ENCODE results near the gene GCSAM. TPM values are rescaled to one million over a fixed set of nuclear protein-coding genes. Genes with fewer than 3 reads are reported as not detected.

The GCSAM gene, protein sequence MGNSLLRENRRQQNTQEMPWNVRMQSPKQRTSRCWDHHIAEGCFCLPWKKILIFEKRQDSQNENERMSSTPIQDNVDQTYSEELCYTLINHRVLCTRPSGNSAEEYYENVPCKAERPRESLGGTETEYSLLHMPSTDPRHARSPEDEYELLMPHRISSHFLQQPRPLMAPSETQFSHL
- total RNA-seq (ENCODE audit: low replicate concordance): not detected in 2 replicates

DNA sequence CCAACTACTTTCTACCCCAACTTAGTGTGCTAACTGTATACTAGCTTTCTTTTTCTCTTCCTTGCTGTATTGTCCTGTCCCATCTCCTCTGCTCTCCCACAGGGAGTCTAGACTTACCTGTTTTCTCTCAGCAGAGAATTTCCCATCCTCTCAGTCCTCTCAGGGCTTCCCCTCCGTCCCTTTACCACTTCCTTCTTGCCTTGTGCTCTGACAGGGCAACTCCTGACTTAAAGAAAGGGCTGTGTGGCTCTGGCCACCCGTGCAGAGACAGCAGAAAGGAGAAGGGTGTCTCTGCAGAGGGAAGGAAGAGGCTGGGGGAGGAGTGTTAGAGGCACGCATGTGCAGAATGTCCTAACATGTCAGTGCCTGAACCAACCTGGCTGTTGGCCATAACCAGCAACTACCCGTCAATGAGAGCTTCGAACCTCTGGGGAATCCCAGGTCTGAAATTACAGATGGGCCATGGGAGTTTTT, at the start of gene GCSAM:
Gene GCSAM, minus strand, starts transcription at position 274 of the 474 bp plus-strand sequence. Its CDS starts 128 bp downstream, at position 146.
- H3K4me3 ChIP-seq (ENCODE audit: low read depth, low read length): no peak within 1 kb of the TSS
- no peak for DNase-seq (ENCODE audit: low read depth)
- TF ChIP-seq CTCF (IDR thresholded peaks at IDR 0.05; ENCODE audit: insufficient read depth, low read length): no peak

DNA sequence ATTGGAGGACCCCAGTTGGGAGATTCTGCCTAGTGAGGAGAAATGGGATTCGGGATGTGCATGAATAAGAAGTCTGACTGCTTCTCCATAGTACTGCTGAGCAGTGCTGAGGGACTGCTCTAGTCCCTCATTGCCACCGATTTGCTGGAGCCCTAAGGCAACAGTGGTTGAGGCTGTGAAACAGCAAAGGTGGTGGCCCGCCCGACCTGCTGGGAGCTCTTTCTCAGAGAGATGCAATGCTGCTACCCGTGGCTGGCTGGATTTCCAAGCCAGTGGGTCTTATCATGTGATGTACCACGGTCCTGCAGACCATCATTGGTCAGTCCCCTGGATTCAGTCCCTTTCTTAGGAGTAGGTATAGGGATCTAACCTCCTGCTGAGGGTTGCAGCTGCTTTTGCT, 42.6 kb upstream of the GCSAM start:
- DNase-seq (ENCODE audit: low read depth): no peak
- no peak overlapping the region for H3K4me3 ChIP-seq (ENCODE audit: low read depth, low read length)
- TF ChIP-seq CTCF (IDR thresholded peaks at IDR 0.05; ENCODE audit: insufficient read depth, low read length): no peak

GRCh38 chr3:112175037-112175436, 42.0 kb upstream of the GCSAM start:
- no peak for DNase-seq (ENCODE audit: low read depth)
- no peak overlapping the region for H3K4me3 ChIP-seq (ENCODE audit: low read depth, low read length)
- TF ChIP-seq CTCF (IDR thresholded peaks at IDR 0.05; ENCODE audit: insufficient read depth, low read length): no peak

DNA sequence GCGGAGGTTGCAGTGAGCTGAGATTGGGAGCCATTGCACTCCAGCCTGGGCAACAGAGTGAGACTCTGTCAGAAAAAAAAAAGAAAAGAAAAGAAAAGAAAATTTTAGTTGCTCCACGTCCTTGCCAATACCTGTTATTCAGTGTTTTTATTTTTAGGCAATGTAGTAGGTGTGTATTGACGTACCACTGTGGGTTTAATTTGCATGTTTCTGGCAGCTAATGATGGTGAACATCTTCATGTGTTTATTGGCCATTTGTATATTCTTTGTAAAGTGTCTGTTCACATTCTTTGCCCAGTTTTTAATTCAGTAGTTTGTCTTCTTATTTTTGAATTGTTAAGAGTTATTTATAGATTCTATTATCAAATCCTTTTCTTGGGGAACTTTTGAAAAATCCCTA, 38.1 kb upstream of the GCSAM start:
- no peak for TF ChIP-seq CTCF (IDR thresholded peaks at IDR 0.05; ENCODE audit: insufficient read depth, low read length)
- H3K4me3 ChIP-seq (ENCODE audit: low read depth, low read length): no peak overlapping the region
- DNase-seq (ENCODE audit: low read depth): no peak

DNA sequence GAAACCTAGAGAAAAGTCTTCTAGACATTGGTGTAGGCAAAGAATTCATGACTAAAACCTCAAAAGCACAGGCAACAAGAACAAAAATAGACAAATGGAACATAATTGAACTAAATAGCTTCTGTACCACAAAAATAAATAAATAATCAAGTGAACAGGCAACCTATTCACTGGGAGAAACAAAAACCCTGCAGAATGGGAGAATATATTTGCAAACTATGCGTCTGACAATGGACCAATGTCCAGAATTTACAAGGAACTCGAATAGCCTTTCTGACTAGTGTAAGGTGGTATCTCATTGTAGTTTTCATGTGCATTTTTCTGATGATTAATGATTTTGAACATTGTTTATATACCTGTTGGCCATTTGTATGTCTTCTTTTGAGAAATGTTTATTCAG, 37.0 kb upstream of the GCSAM start:
- no peak for DNase-seq (ENCODE audit: low read depth)
- TF ChIP-seq CTCF (IDR thresholded peaks at IDR 0.05; ENCODE audit: insufficient read depth, low read length): no peak
- no peak overlapping the region for H3K4me3 ChIP-seq (ENCODE audit: low read depth, low read length)

DNA sequence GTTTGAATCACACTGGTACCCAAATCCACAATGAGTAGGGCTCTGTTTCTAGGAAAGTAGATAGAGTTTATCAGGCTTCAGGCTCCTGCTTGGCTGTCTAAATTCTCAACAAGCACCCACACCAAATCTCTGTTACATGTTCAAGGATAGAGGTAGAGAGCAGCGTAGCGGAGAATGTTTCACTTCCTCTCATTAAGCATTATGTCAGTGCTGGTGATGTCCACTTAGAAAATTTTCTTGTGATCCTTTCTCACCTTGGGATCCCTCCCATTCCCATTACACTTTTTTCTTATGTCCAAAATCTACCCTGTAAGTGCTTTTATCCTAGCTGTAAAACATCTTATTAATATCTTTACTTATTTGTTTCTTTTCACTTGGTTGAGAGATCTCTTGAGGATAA, 34.7 kb upstream of the GCSAM start:
- no peak for TF ChIP-seq CTCF (IDR thresholded peaks at IDR 0.05; ENCODE audit: insufficient read depth, low read length)
- H3K4me3 ChIP-seq (ENCODE audit: low read depth, low read length): no peak overlapping the region
- no peak for DNase-seq (ENCODE audit: low read depth)

DNA sequence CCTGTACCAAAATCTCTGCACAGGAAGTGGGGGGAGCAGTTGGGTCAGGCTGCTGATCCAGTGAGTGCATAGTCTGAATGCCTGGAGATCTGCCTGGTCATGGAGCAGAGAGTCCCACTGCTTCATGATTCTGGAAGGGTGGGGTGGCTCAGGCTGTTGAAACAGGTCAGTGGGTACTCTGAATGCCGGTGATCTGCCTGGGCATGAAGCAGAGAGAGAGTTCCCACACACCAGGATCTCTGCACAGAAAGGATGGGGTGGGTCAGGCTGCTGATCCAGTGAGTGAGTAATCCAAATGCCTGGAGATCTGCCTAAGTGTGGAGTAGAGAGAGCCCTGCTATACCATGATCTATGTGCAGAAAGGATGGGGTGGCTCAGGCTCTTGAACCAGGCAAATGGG, 16.1 kb upstream of the GCSAM start:
- no peak overlapping the region for H3K4me3 ChIP-seq (ENCODE audit: low read depth, low read length)
- no peak for TF ChIP-seq CTCF (IDR thresholded peaks at IDR 0.05; ENCODE audit: insufficient read depth, low read length)
- no peak for DNase-seq (ENCODE audit: low read depth)

All from fibroblast of the aortic adventitia (primary cell).